HCT116 (cell line): ENCODE results near the gene MOB3B. TPM values are rescaled to one million over a fixed set of nuclear protein-coding genes. Genes with fewer than 3 reads are reported as not detected.

Source experiments
- ATAC-seq: fragments of 200-7000 bp; cut with Tn5 transposase; 2 replicates; pipeline ENCODE4 v1.9.1; 2020; ENCODE audit warnings: mild to moderate bottlenecking, moderate library complexity
- BruUV-seq: library from RNA; stranded (reverse); fragments of 400-500 nt; replicated peaks from 2 replicates; lab custom pipeline; 2021; lab: Mats Ljungman, UMichigan
- CTCF ChIA-PET: fragments of 300-600 bp; sonication (Branson Sonifier 250); formaldehyde crosslinking; loops from one replicate; lab custom pipeline; 2021; ENCODE audit warnings: antibody characterized with exemption; lab: Charles Lee
- POLR2A ChIA-PET: fragments of 300-600, 350-600 bp; sonication (Branson Sonifier 250); formaldehyde crosslinking; loops from one replicate; lab custom pipeline; 2021; ENCODE audit warnings: antibody characterized with exemption; lab: Charles Lee
- RAD21 ChIA-PET, 2 experiments: fragments of 300-600 bp; sonication (Branson Sonifier 250); formaldehyde crosslinking; loops; one replicate each; lab custom pipeline; 2023; ENCODE audit warnings: low total read pairs in 2 of 2; ENCODE audit not compliant: uncharacterized antibody in 2 of 2, unreplicated experiment in 2 of 2, low non-redundant PET in 1 of 2; lab: Charles Lee
- DNase-seq: peaks from one replicate; pipeline ENCODE4 v3.0.0-alpha.2; 2010; ENCODE audit warnings: low read depth, low spot score
- H2AFZ ChIP-seq: fragments of 200-600 bp; shearing (Covaris generic), sonication (generic); 2 replicates; pipeline ENCODE4 v1.6.1; 2017; ENCODE audit warnings: low read depth, mixed run types, mixed read lengths, antibody characterized with exemption, low read length; ENCODE audit not compliant: poor library complexity, severe bottlenecking
- H3K27ac ChIP-seq: 2 replicates; pipeline ENCODE4 v1.5.1; 2012; ENCODE audit warnings: low read depth, low read length
- H3K27me3 ChIP-seq: fragments of 200-600 bp; sonication (generic); 2 replicates; pipeline ENCODE4 v1.6.1; 2016; ENCODE audit warnings: mixed run types, low read length, mixed read lengths; ENCODE audit not compliant: insufficient read depth
- H3K36me3 ChIP-seq, 2 experiments: fragments of 200-500 bp in 1 of 2; fragments of 200-600 bp in 1 of 2; sonication (Bioruptor generic) in 1 of 2; sonication (generic) in 1 of 2; 2 replicates each; pipeline versions ENCODE4 v1.5.1 to v1.6.1; 2014 to 2016; ENCODE audit warnings: low read length in 2 of 2, inconsistent platforms in 1 of 2, mixed read lengths in 1 of 2, mixed run types in 1 of 2; ENCODE audit not compliant: insufficient read depth in 2 of 2, control insufficient read depth in 1 of 2
- H3K4me1 ChIP-seq, 2 experiments: fragments of 200-600 bp in 1 of 2; sonication (generic) in 1 of 2; 2 replicates each; pipeline versions ENCODE4 v1.5.1 to v1.6.1; 2012 to 2017; ENCODE audit warnings: low read length in 2 of 2, inconsistent platforms in 1 of 2, mild to moderate bottlenecking in 1 of 2, mixed read lengths in 1 of 2, mixed run types in 1 of 2, moderate library complexity in 1 of 2; ENCODE audit not compliant: insufficient read depth in 2 of 2, control insufficient read depth in 1 of 2
- H3K4me2 ChIP-seq: fragments of 200-600 bp; sonication (generic); 2 replicates; pipeline ENCODE4 v1.6.1; 2017; ENCODE audit warnings: mixed run types, low read length, mixed read lengths
- H3K4me3 ChIP-seq, 2 experiments: fragments of 200-600 bp in 1 of 2; sonication (generic) in 1 of 2; replicated peaks in 1 of 2; 2 replicates each; pipeline ENCODE4 v1.5.1; 2011 to 2016; ENCODE audit warnings: low read length in 2 of 2, control low read depth in 1 of 2, low read depth in 1 of 2, mild to moderate bottlenecking in 1 of 2, mixed read lengths in 1 of 2, mixed run types in 1 of 2
- H3K79me2 ChIP-seq: fragments of 200-600 bp; sonication (generic); 2 replicates; pipeline ENCODE4 v1.6.1; 2017; ENCODE audit warnings: mild to moderate bottlenecking, mixed run types, low read length, moderate library complexity, mixed read lengths; ENCODE audit not compliant: insufficient read depth
- H3K9ac ChIP-seq: fragments of 200-600 bp; sonication (generic); 2 replicates; pipeline ENCODE4 v1.6.1; 2016; ENCODE audit warnings: low read length, mixed read lengths
- H3K9me2 ChIP-seq: fragments of 200-600 bp; sonication (generic), shearing (Covaris generic); 2 replicates; pipeline ENCODE4 v1.6.1; 2017; ENCODE audit warnings: mixed run types, mild to moderate bottlenecking, moderate library complexity; ENCODE audit not compliant: insufficient read depth
- H3K9me3 ChIP-seq, 2 experiments: fragments of 200-500 bp in 1 of 2; fragments of 200-600 bp in 1 of 2; sonication (Bioruptor generic) in 1 of 2; sonication (generic) in 1 of 2; 2 replicates each; pipeline ENCODE4 v1.6.1; 2014 to 2017; ENCODE audit warnings: low read length in 2 of 2, mixed read lengths in 2 of 2, inconsistent platforms in 1 of 2, low read depth in 1 of 2, mild to moderate bottlenecking in 1 of 2, mixed run types in 1 of 2, moderate library complexity in 1 of 2; ENCODE audit not compliant: control insufficient read depth in 1 of 2, insufficient read depth in 1 of 2
- H4K20me1 ChIP-seq: fragments of 200-600 bp; sonication (generic), shearing (Covaris generic); 2 replicates; pipeline ENCODE4 v1.6.1; 2017; ENCODE audit warnings: mixed run types, mild to moderate bottlenecking, moderate library complexity; ENCODE audit not compliant: insufficient read depth
- CBX3 ChIP-seq: IDR thresholded peaks from 2 replicates; pipeline ENCODE4 v1.6.1; 2012; ENCODE audit warnings: low read depth
- CEBPB ChIP-seq: IDR thresholded peaks from 2 replicates; pipeline ENCODE4 v1.6.1; 2012; ENCODE audit warnings: low read depth
- CTCF ChIP-seq, 3 experiments: fragments of 200-600 bp in 1 of 3; sonication (generic) in 1 of 3; IDR thresholded peaks in 2 of 3; conservative IDR thresholded peaks in 1 of 3; 2 replicates each; pipeline ENCODE4 v1.5.1; 2012 to 2017; ENCODE audit warnings: low read depth in 2 of 3, low read length in 2 of 3, antibody characterized with exemption in 1 of 3, borderline replicate concordance in 1 of 3, control low read depth in 1 of 3, mild to moderate bottlenecking in 1 of 3, mixed read lengths in 1 of 3, mixed run types in 1 of 3, moderate library complexity in 1 of 3; ENCODE audit not compliant: insufficient read depth in 1 of 3
- ELF1 ChIP-seq: IDR thresholded peaks from 2 replicates; pipeline ENCODE4 v1.6.1; 2012; ENCODE audit warnings: low read depth, borderline replicate concordance
- JUND ChIP-seq: IDR thresholded peaks from 2 replicates; pipeline ENCODE4 v1.6.1; 2012
- MAX ChIP-seq: IDR thresholded peaks from 2 replicates; pipeline ENCODE4 v1.6.1; 2012
- POLR2A ChIP-seq: IDR thresholded peaks from 2 replicates; pipeline ENCODE4 v1.7.0; 2011; ENCODE audit warnings: borderline replicate concordance; ENCODE audit not compliant: insufficient read depth, insufficient read length; ENCODE audit errors: extremely low read depth
- POLR2AphosphoS5 ChIP-seq: IDR thresholded peaks from 2 replicates; pipeline ENCODE4 v1.6.1; 2011; ENCODE audit warnings: mild to moderate bottlenecking, low read depth, low read length, moderate library complexity
- SP1 ChIP-seq: IDR thresholded peaks from 2 replicates; pipeline ENCODE4 v1.6.1; 2012; ENCODE audit warnings: low read depth
- ZFX ChIP-seq: fragments of 450-650 bp; IDR thresholded peaks from 2 replicates; pipeline ENCODE4 v1.6.1; 2017
- ZNF274 ChIP-seq: fragments of 200-500 bp; sonication (Bioruptor generic); IDR thresholded peaks from 2 replicates; pipeline ENCODE4 v1.6.1; 2014; ENCODE audit warnings: mild to moderate bottlenecking, low read depth, low read length, inconsistent platforms
- intact Hi-C: fragments of 100-400 bp; cut with micrococcal nuclease; formaldehyde crosslinking; loops from 2 replicates; pipeline ENCODE4 v1.10.0; 2022
- total RNA-seq: library from RNA; stranded (reverse); gene quantifications from one replicate; pipeline ENCODE4 v1.2.1, GENCODE V29; 2021; ENCODE audit not compliant: unreplicated experiment

MOB3B gene
- total RNA-seq, 1 experiment from 2014 or later, result 1.2 TPM

GRCh38 chr9:27548055-27548741, 18.6 kb upstream of the MOB3B start (continued):
- peak; percentile 21 to 57 (median 33); a peak in 4 of 6 replicates for TF ChIP-seq CTCF (IDR thresholded peaks at IDR 0.05 in 2 of 3, conservative IDR thresholded peaks at IDR 0.05 in 1 of 3; ENCODE audit: borderline replicate concordance in 1 of 3, insufficient read depth in 1 of 3, low read depth in 2 of 3, low read length in 2 of 3)

GRCh38 chr9:27545471-27545870, 15.9 kb upstream of the MOB3B start:
- RAD21 ChIA-PET, result no interaction called here
- no peak for ATAC-seq

More at GRCh38 chr9:27545471-27545870, 15.9 kb upstream of the MOB3B start:
- no peaks in the 10 kb centered on the region for H3K79me2 ChIP-seq
- no peaks in the 10 kb centered on the region for H3K9me2 ChIP-seq
- BruUV-seq, result no TSS peak
- no peak overlapping the region for H3K4me3 ChIP-seq
- no peak for DNase-seq
- H3K9ac ChIP-seq, result no peak overlapping the region
- H3K4me2 ChIP-seq, result no peak overlapping the region
- no peak for TF ChIP-seq ZNF274
- TF ChIP-seq ELF1, result no peak
- TF ChIP-seq JUND, result no peak
- no peak for TF ChIP-seq CBX3
- no peak for TF ChIP-seq SP1
- no peak for TF ChIP-seq MAX
- no peak for TF ChIP-seq POLR2AphosphoS5
- no peak for TF ChIP-seq POLR2A
- no peak for TF ChIP-seq CEBPB
- TF ChIP-seq ZFX, result no peak
- H2AFZ ChIP-seq, result no peak overlapping the region
- no peaks in the 10 kb centered on the region for H3K4me1 ChIP-seq
- intact Hi-C loops, result no loop called here
- ChIA-PET POLR2A (no interaction called here), CTCF (interaction anchor here (1.1 kb wide), 1 partner anchor 213 kb away, joined by 3 read pairs; no protein-coding TSS in a partner anchor)
- no peaks in the 10 kb centered on the region for H3K27me3 ChIP-seq
- H3K36me3 ChIP-seq, result no peaks in the 10 kb centered on the region
- no peaks in the 10 kb centered on the region for H3K9me3 ChIP-seq
- no peaks in the 10 kb centered on the region for H4K20me1 ChIP-seq
- no peak overlapping the region for H3K27ac ChIP-seq
